NCI-H2171 treated with DMSO at 0.1 percent for 48 hours (cell line): Measurements from ENCODE around the gene PLTP.
"Not testable (repeated sequence)": the region's sequence is repeated elsewhere in the genome, so short reads cannot be mapped to it uniquely, and the experiment has no call there.

Source experiments
- DNase-seq: peaks from one replicate; lab custom pipeline; 2025; lab: John Stamatoyannopoulos, UW

PLTP gene

DNA sequence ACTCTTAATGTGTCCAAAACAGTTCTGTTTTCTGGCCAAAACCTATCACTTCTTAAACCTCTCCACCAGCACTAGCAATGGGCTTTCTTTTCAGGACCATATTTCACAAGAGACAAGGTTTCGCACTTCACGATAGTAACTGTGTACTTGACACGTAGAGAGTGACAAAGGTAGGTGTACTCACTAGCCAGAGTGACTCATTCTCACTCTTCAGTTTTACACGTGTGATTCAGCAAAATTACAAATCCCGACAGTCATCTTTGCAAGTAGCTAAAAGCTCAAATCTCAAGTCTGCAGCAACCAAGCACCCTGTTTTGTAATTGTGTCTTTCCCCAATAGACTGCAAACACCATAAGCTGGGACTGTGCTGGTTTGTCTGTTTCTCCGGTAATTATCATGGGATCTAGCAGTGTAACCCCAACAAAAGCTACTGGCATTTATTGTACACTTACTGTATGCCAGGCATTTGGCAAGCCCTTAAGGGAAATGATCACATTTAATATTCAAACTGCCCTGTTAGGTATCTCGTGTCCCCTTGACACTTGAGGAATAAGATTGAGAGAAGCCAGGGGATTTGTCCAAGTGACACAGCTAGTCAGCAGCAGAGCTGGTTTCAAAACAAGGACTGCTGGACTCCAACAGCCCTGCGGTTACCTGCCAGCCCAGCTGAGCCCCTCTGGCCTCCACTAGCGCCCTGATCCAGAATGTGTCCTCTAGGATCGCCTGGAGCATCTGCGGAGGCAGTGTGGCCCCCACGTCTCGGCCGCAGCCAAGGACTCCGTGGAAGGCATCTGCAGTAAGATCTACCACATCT, 32.4 kb upstream of the PLTP start:
- no peak for DNase-seq

- DNase-seq = no peak
These were observed 31.7 kb upstream of the PLTP start for GRCh38 chr20:45943613-45944012.

DNA sequence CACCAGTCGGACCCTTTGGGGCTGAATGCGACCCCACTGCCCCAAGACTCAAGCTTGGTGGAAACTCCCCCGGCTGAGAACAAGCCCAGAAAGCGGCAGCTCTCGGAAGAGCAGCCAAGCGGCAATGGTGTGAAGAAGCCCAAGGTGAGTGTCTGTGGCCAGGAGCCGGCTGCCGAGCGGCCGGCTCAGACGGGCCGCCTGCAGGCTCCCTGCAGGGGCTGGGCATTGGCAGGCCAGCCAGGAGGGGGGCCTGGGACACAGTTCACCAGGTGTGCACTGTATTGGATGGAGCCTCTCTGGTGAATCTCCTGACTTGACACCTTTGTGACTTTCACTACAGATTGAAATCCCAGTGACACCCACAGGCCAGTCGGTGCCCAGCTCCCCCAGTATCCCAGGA, 28.5 kb upstream of the PLTP start:
- DNase-seq = no peak

- no peak for DNase-seq
These were observed 28.1 kb upstream of the PLTP start for GRCh38 chr20:45940053-45940452.

DNA sequence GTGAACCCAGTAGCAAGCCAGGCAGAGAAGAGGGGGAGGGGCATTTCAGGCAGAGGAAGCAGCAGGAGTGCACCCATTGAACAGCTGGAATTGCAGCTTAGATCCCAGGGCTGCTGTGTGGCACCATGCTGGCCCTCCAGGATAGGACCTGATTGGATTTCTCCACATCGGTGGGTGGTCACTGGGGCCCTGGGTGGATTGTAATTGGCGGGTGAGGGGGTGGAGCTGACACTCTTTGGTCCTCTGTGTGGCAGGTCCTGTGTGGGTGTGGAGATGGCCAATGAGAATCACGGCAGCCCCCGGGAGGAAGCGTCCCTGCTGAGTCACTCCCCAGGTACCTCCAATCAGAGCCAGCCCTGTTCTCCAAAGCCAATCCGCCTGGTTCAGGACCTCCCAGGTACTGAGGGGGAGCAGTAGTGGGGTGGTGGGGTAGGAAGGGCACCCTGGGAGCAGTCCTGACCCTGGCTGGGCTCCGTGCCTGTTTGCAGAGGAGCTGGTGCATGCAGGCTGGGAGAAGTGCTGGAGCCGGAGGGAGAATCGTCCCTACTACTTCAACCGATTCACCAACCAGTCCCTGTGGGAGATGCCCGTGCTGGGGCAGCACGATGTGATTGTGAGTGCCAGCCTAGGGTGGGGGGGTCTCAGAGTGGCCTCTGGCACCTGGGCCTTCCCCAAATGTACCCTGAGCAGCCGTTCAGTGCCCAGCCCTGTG, 26.9 kb upstream of the PLTP start:
- no peak for DNase-seq

DNA sequence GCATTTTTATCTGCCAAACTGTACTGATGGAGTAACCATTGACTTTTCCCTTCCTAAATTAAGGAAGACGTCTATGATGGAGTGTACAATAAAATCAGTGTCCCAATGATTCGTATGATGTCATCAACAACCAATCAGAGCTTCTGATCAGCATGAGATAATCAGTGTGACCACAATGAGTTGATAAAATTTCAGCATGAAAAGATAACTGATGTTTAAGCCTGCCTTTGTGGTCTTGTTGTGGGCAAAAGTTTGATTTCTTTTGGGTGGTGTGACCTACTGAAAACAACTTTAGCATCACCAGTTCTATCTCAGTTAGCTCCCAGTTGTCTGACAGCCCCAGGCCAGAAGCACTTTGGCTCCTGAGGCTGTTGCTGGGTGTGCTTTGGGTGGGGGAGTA, 25.8 kb upstream of the PLTP start:
- no peak for DNase-seq

GRCh38 chr20:45935416-45936046, 23.6 kb upstream of the PLTP start:
- DNase-seq = peak; percentile 65

- peak; percentile 98 for DNase-seq
These were observed 22.8 kb upstream of the PLTP start, which contains the start of gene PCIF1 for GRCh38 chr20:45934586-45935415. Gene PCIF1 (plus strand): TSS chr20:45934683. CDS start chr20:45939000, 4,317 bp downstream.

- DNase-seq = peak; percentile 92
These were observed 22.2 kb upstream of the PLTP start for GRCh38 chr20:45934046-45934585.

DNA sequence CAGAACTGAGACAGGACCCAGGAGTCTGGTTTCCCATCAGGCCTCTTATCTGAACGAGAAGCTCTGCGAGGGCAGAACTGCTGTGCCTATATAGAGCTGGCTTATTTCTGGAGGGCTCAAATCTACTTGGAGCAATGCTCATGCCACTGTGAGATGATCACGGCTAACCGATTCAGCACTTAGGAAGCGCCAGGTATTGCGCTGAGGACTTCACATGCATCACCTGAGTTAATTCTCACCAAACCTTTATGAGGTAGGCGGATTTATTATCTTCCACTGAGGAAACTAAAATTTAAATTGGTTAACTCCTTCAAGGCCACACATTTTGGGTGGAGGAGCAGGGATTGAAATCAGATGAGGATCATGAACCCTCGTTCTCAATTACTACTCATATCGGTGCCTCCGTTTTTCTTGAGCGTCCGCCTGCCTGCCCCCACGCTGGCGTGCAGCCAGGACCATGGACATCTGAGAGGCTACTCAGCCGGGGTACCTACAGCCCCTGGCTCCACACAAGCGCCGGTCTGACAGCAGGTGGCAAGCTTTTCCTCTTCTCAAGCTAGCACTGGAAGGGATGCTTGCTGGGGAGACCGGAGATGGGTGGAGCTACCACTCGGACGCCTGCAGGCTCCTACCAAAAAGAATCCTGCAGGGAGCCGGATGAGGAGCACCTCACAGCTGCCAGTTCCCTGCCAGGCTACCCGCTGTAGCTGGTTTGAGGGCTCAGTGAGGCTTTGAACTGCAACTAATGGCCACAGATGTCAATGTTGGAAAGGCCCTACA, 21.5 kb upstream of the PLTP start:
- DNase-seq = peak; percentile 89

- not testable (repeated sequence) for DNase-seq
These were observed 19.7 kb upstream of the PLTP start for GRCh38 chr20:45931680-45932079.

GRCh38 chr20:45927071-45927878, 15.3 kb upstream of the PLTP start:
- DNase-seq = no peak

GRCh38 chr20:45926731-45927070, 14.7 kb upstream of the PLTP start:
- DNase-seq = no peak

DNA sequence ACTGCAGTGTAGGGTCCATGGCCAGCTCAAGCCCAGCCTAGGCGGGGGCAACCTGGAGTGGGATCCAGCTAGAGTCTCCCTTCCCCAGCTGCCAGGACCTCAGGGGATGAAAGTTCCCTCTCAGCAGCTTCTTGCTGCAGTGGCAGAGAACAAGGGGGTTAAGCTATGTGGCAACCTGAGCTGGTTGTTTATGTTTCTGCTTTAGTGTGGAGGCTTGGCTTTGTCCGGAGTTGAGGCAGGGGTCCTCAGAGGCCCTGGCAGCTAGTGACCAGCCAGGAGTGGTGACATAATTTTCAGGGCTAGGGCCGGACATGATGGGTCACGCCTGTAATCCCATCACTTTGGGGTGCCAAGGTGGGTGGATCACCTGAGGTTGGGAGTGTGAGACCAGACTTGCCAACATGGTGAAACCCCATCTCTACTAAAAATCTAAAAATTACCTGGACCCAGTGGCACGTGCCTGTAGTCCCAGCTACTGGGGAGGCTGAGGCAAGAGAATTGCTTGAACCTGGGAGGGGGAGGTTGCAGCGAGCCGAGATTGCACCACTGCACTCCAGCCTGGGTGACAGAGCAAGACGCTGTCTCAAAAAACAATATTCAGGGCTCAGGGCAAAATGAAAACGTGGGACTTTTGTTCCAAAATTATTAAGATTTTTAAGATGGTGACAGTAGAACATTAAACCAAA, 14.0 kb upstream of the PLTP start:
- no peak for DNase-seq

DNA sequence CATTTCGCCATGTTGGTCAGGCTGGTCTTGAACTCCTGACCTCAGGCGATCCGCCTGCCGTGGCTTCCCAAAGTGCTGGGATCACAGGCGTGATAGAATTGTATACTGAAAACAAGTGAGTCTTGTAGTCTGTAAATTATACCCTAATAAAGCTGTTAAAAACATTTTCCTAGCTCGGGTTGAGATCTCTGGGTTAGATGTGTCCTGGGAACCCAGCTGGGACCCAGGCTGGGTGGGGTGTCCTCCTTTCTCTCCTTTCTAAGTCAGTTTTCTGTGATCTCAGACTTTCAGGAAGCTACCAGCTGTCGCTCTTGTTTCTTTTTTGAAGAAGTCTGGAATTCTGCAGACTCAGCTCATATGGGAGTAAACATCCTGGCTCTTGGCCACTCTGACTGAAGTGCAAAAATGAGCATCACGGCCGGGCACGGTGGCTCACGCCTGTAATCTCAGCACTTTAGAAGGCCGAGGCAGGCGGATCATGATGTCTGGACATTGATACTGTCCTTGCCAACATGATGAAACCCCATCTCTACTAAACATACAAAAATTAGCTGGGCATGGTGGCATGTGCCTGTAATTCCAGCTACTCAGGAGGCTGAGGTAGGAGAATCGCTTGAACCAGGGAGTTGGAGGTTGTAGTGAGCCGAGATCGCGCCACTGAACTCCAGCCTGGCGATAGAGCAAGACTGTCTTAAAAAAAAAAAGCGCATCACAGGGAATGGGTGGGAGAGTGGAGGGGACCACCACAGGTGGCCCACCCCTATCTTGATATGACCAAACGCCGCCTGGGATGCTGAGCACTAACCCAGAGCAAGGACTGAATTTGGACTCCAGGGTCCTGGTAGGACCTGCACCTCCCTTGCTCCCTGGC, 12.7 kb upstream of the PLTP start:
- DNase-seq = peak; percentile 20

- DNase-seq = no peak
These were observed 9.6 kb upstream of the PLTP start for GRCh38 chr20:45921337-45922189.

GRCh38 chr20:45920462-45921336, 8.7 kb upstream of the PLTP start:
- no peak for DNase-seq
